Measurements from ENCODE around the gene SIGLEC9. TPM values are rescaled to one million over a fixed set of nuclear protein-coding genes. Genes with fewer than 3 reads are reported as not detected.

SIGLEC9 gene
- total RNA-seq, 1 experiment from 2014 or later, result not detected

- Histone ChIP-seq H3K36me3 (ENCODE audit: low read depth, low read length) (no peaks in the 10 kb centered on the region), H4K20me1 (ENCODE audit: low read length) (no peaks in the 10 kb centered on the region), H3K27ac (ENCODE audit: low read length) (no peak overlapping the region), H3K79me2 (ENCODE audit: low read length) (no peaks in the 10 kb centered on the region), H2AFZ (ENCODE audit: low read length) (no peak overlapping the region), H3K4me2 (ENCODE audit: low read length) (no peak overlapping the region), H3K9ac (ENCODE audit: low read length) (no peak overlapping the region), H3K4me1 (ENCODE audit: insufficient read depth, low read length) (peaks cover 18% of the 10 kb centered on the region), H3K27me3 (ENCODE audit: low read length) (peaks cover 3% of the 10 kb centered on the region; the same call in 1 of the 2 replicates), H3F3A (ENCODE audit: low read length, unreplicated experiment) (no peaks in the 10 kb centered on the region), H3K9me3 (ENCODE audit: low read length) (no peaks in the 10 kb centered on the region), H3K4me3 (ENCODE audit: low read length) (no peak overlapping the region), H3K9me2 (replicated peaks; ENCODE audit: low read length) (no peaks in the 10 kb centered on the region)
- ChIA-PET CTCF (no interaction called here), POLR2A (ENCODE audit: unreplicated experiment) (no interaction called here)
- ATAC-seq, result no peak
- no peak for DNase-seq
- no peak for TF ChIP-seq EZH2phosphoT487 (IDR thresholded peaks at IDR 0.05; ENCODE audit: borderline replicate concordance, low read length)
- no peak for TF ChIP-seq EZH2 (IDR thresholded peaks at IDR 0.05; ENCODE audit: low read length, unreplicated experiment)
- TF ChIP-seq, protein P1, sequence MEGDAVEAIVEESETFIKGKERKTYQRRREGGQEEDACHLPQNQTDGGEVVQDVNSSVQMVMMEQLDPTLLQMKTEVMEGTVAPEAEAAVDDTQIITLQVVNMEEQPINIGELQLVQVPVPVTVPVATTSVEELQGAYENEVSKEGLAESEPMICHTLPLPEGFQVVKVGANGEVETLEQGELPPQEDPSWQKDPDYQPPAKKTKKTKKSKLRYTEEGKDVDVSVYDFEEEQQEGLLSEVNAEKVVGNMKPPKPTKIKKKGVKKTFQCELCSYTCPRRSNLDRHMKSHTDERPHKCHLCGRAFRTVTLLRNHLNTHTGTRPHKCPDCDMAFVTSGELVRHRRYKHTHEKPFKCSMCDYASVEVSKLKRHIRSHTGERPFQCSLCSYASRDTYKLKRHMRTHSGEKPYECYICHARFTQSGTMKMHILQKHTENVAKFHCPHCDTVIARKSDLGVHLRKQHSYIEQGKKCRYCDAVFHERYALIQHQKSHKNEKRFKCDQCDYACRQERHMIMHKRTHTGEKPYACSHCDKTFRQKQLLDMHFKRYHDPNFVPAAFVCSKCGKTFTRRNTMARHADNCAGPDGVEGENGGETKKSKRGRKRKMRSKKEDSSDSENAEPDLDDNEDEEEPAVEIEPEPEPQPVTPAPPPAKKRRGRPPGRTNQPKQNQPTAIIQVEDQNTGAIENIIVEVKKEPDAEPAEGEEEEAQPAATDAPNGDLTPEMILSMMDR (conservative IDR thresholded peaks at IDR 0.05; ENCODE audit: low read depth, low read length), result no peak
- BruUV-seq (replicated peaks), result no TSS peak
- intact Hi-C loops (cut with micrococcal nuclease), result no loop called here
These were observed 904 bp upstream of the SIGLEC9 start for GRCh38 chr19:51123802-51124201.

DNA sequence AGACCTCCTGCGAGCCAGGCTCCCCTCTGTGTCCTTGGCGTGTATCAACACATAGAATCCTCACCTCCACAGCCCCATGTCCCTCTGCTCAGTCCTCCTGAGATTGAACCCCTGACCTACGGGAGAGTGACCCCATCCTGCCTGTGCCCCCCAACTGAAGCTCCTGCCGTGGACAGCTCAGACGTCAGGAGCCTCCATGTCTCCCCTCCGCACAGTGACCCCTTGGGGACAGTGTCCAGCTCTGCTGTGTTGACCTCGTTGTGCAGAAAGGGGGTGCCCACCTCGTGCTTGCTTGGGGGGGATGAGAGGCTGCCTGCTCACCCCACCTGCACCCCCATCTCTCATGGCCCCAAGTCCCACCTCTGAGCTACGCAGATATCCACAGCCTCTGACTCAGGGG, 490 bp upstream of the SIGLEC9 start:
- ChIA-PET CTCF (no interaction called here), POLR2A (ENCODE audit: unreplicated experiment) (no interaction called here)
- BruUV-seq (replicated peaks), result no TSS peak
- Histone ChIP-seq H3K9ac (ENCODE audit: low read length) (no peak overlapping the region), H3K79me2 (ENCODE audit: low read length) (no peaks in the 10 kb centered on the region), H3K9me3 (ENCODE audit: low read length) (no peaks in the 10 kb centered on the region), H3K4me1 (ENCODE audit: insufficient read depth, low read length) (peaks cover 22% of the 10 kb centered on the region), H2AFZ (ENCODE audit: low read length) (no peak overlapping the region), H3K9me2 (replicated peaks; ENCODE audit: low read length) (no peaks in the 10 kb centered on the region), H3K4me2 (ENCODE audit: low read length) (no peak overlapping the region), H3K36me3 (ENCODE audit: low read depth, low read length) (no peaks in the 10 kb centered on the region), H3F3A (ENCODE audit: low read length, unreplicated experiment) (no peaks in the 10 kb centered on the region), H3K27ac (ENCODE audit: low read length) (no peak overlapping the region), H3K4me3 (ENCODE audit: low read length) (no peak overlapping the region), H3K27me3 (ENCODE audit: low read length) (peaks cover 3% of the 10 kb centered on the region; the same call in 1 of the 2 replicates), H4K20me1 (ENCODE audit: low read length) (no peaks in the 10 kb centered on the region)
- intact Hi-C loops (cut with micrococcal nuclease), result no loop called here
- ATAC-seq (no peak), DNase-seq (no peak)
- TF ChIP-seq, protein P1 (conservative IDR thresholded peaks at IDR 0.05; ENCODE audit: low read depth, low read length), result no peak
- TF ChIP-seq EZH2 (IDR thresholded peaks at IDR 0.05; ENCODE audit: low read length, unreplicated experiment), result no peak
- TF ChIP-seq EZH2phosphoT487 (IDR thresholded peaks at IDR 0.05; ENCODE audit: borderline replicate concordance, low read length), result no peak

GRCh38 chr19:51125421-51126075, 842 bp downstream of the SIGLEC9 start:
- ChIA-PET CTCF (no interaction called here), POLR2A (ENCODE audit: unreplicated experiment) (no interaction called here)
- H3K4me2 ChIP-seq (ENCODE audit: low read length), result no peak overlapping the region
- no peaks in the 10 kb centered on the region for H4K20me1 ChIP-seq (ENCODE audit: low read length)
- H3K79me2 ChIP-seq (ENCODE audit: low read length), result no peaks in the 10 kb centered on the region
- no TSS peak for BruUV-seq (replicated peaks)
- TF ChIP-seq EZH2phosphoT487 (IDR thresholded peaks at IDR 0.05; ENCODE audit: borderline replicate concordance, low read length) (no peak), EZH2 (IDR thresholded peaks at IDR 0.05; ENCODE audit: low read length, unreplicated experiment) (no peak)
- TF ChIP-seq, protein P1 (conservative IDR thresholded peaks at IDR 0.05; ENCODE audit: low read depth, low read length), result no peak
- H3K36me3 ChIP-seq (ENCODE audit: low read depth, low read length), result no peaks in the 10 kb centered on the region
- H3K27me3 ChIP-seq (ENCODE audit: low read length), result no peaks in the 10 kb centered on the region
- H3K27ac ChIP-seq (ENCODE audit: low read length), result no peak overlapping the region
- H3F3A ChIP-seq (ENCODE audit: low read length, unreplicated experiment), result no peaks in the 10 kb centered on the region
- H3K4me3 ChIP-seq (ENCODE audit: low read length), result no peak overlapping the region
- H2AFZ ChIP-seq (ENCODE audit: low read length), result no peak overlapping the region
- no peak overlapping the region for H3K9ac ChIP-seq (ENCODE audit: low read length)
- no peaks in the 10 kb centered on the region for H3K9me2 ChIP-seq (replicated peaks; ENCODE audit: low read length)
- intact Hi-C loops (cut with micrococcal nuclease), result no loop called here
- DNase-seq (no peak), ATAC-seq (no peak)
- H3K9me3 ChIP-seq (ENCODE audit: low read length), result no peaks in the 10 kb centered on the region
- peaks cover 25% of the 10 kb centered on the region for H3K4me1 ChIP-seq (ENCODE audit: insufficient read depth, low read length)

All from PC-3 (cell line).